HFFc6 (cell line): ENCODE results near the gene COCH. TPM values are rescaled to one million over a fixed set of nuclear protein-coding genes. Genes with fewer than 3 reads are reported as not detected.
"Not testable (repeated sequence)": the region's sequence is repeated elsewhere in the genome, so short reads cannot be mapped to it uniquely, and the experiment has no call there.

Source experiments
- DNase-seq: peaks from one replicate; pipeline ENCODE4 v3.0.0-alpha.2; 2018
- H3K27ac Mint-ChIP-seq: 2 replicates; pipeline ENCODE4 v1.8.0; 2020; ENCODE audit warnings: mild to moderate bottlenecking, mixed read lengths
- H3K27me3 Mint-ChIP-seq: 2 replicates; pipeline ENCODE4 v1.8.0; 2021; ENCODE audit warnings: mild to moderate bottlenecking, moderate library complexity, mixed read lengths; ENCODE audit not compliant: insufficient read depth
- H3K36me3 Mint-ChIP-seq: 2 replicates; pipeline ENCODE4 v1.8.0; 2021; ENCODE audit warnings: low read depth, mixed read lengths
- H3K4me1 Mint-ChIP-seq: 2 replicates; pipeline ENCODE4 v1.8.0; 2020; ENCODE audit warnings: low read depth, mixed read lengths
- H3K4me3 Mint-ChIP-seq: 2 replicates; pipeline ENCODE4 v1.8.0; 2020; ENCODE audit warnings: mild to moderate bottlenecking, moderate library complexity, mixed read lengths
- H3K9me3 Mint-ChIP-seq: 2 replicates; pipeline ENCODE4 v1.8.0; 2020; ENCODE audit warnings: mild to moderate bottlenecking, mixed read lengths
- CTCF ChIP-seq: fragments of 200-600 bp; sonication (generic); IDR thresholded peaks from 2 replicates; pipeline ENCODE4 v1.5.0; 2021; ENCODE audit warnings: antibody characterized with exemption, mild to moderate bottlenecking
- total RNA-seq, 6 experiments: library from RNA; stranded (reverse); fragmentation: NEBNext Ultra II Directional; extraction: Animal tissue kit (Norgen Biotek cat#: 25700); gene quantifications; 2 replicates in 1 of 6; 3 replicates in 5 of 6; pipeline ENCODE4 v1.2.3, GENCODE V29; 2021

COCH gene
- total RNA-seq, 6 experiments from 2014 or later, result not detected

- H3K27ac Mint-ChIP-seq, result no peak overlapping the region
- H3K36me3 Mint-ChIP-seq, result peaks cover 17% of the 10 kb centered on the region
- DNase-seq, result no peak
- no peaks in the 10 kb centered on the region; the same call in 1 of the 2 replicates for H3K27me3 Mint-ChIP-seq
- no peaks in the 10 kb centered on the region for H3K4me1 Mint-ChIP-seq
- no peak overlapping the region for H3K4me3 Mint-ChIP-seq
- no peaks in the 10 kb centered on the region for H3K9me3 Mint-ChIP-seq
- TF ChIP-seq CTCF, result no peak
Measured at GRCh38 chr14:30915596-30915995, 41.2 kb downstream of the COCH start.

GRCh38 chr14:30921305-30921704 lies 46.9 kb downstream of the COCH start:
- H3K4me1 Mint-ChIP-seq, result no peaks in the 10 kb centered on the region
- no peak overlapping the region for H3K27ac Mint-ChIP-seq
- H3K27me3 Mint-ChIP-seq, result no peaks in the 10 kb centered on the region; the same call in 1 of the 2 replicates
- no peaks in the 10 kb centered on the region for H3K9me3 Mint-ChIP-seq
- DNase-seq, result no peak
- TF ChIP-seq CTCF, result no peak
- H3K4me3 Mint-ChIP-seq, result no peak overlapping the region
- H3K36me3 Mint-ChIP-seq, result peaks cover 17% of the 10 kb centered on the region

DNA sequence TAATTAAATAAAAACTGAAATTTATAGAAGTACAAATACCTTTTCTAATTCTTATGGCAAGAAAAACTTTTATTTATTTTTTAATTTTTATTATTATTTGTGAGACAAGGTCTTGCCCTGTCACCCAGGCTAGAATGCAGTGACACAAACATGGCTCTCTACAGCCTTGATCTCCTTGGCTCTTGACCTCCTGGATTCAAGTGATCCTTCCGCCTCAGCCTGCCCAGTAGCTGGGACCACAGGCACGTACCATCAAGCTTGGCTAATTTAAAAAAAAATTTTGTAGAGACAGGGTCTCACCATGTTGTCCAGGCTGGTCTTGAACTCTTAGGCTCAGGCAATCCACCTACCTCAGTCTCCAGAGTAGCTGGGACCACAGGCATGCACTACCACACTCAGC lies 47.4 kb downstream of the COCH start:
- Mint-ChIP-seq H3K36me3 (peaks cover 16% of the 10 kb centered on the region), H3K4me3 (no peak overlapping the region), H3K9me3 (no peaks in the 10 kb centered on the region), H3K4me1 (no peaks in the 10 kb centered on the region), H3K27me3 (no peaks in the 10 kb centered on the region; the same call in 1 of the 2 replicates), H3K27ac (no peak overlapping the region)
- no peak for TF ChIP-seq CTCF
- DNase-seq, result no peak

GRCh38 chr14:30925254-30925653 lies 50.9 kb downstream of the COCH start:
- Mint-ChIP-seq H3K36me3 (peaks cover 5% of the 10 kb centered on the region), H3K27me3 (no peaks in the 10 kb centered on the region; the same call in 1 of the 2 replicates), H3K4me3 (no peak overlapping the region), H3K27ac (no peak overlapping the region), H3K9me3 (no peaks in the 10 kb centered on the region), H3K4me1 (peaks cover 6% of the 10 kb centered on the region)
- no peak for TF ChIP-seq CTCF
- DNase-seq, result no peak

- TF ChIP-seq CTCF, result no peak
- peaks cover 17% of the 10 kb centered on the region for H3K4me1 Mint-ChIP-seq
- no peak for DNase-seq
- H3K36me3 Mint-ChIP-seq, result no peaks in the 10 kb centered on the region
- no peak overlapping the region for H3K4me3 Mint-ChIP-seq
- no peaks in the 10 kb centered on the region for H3K9me3 Mint-ChIP-seq
- H3K27me3 Mint-ChIP-seq, result no peaks in the 10 kb centered on the region; the same call in 1 of the 2 replicates
- no peak overlapping the region; the same call in 1 of the 2 replicates for H3K27ac Mint-ChIP-seq
Measured at GRCh38 chr14:30928462-30928861, 54.1 kb downstream of the COCH start.

DNA sequence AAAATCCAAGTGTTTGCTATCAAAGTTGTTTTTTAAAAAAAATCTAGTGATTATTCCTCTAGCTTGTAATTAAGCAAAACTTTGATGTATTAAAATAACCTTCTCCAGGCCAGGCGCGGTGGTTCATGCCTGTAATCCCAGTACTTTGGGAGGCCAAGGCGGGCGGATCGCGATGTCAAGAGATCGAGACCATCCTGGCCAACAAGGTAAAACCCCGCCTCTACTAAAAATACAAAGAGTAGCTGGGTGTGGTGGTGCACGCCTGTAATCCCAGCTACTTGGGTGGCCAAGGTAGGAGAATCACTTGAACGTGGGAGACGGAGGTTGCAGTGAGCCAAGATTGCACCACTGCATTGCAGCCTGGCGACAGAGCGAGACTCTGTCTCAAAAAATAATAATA lies 59.6 kb downstream of the COCH start:
- H3K9me3 Mint-ChIP-seq, H3K27me3 Mint-ChIP-seq, DNase-seq, H3K4me3 Mint-ChIP-seq, H3K27ac Mint-ChIP-seq: not testable (repeated sequence)
- Mint-ChIP-seq H3K4me1 (peaks cover 29% of the 10 kb centered on the region), H3K36me3 (peaks cover 17% of the 10 kb centered on the region)
